GM23338 (cell line): ENCODE data around the gene YPEL4. TPM values are rescaled to one million over a fixed set of nuclear protein-coding genes. Genes with fewer than 3 reads are reported as not detected.

Source experiments
- ATAC-seq: fragments of 200-7000 bp; cut with Tn5 transposase; 3 replicates; pipeline ENCODE4 v1.9.1; 2020
- DNase-seq: peaks from one replicate; pipeline ENCODE4 v3.0.0-alpha.2; 2015; ENCODE audit warnings: low spot score
- H2AFZ ChIP-seq: fragments of 200-600 bp; sonication (generic); 2 replicates; pipeline ENCODE4 v1.8.0; 2016; ENCODE audit warnings: antibody characterized with exemption, mild to moderate bottlenecking, moderate library complexity
- H3F3A ChIP-seq: fragments of 200-600 bp; sonication (generic); replicated peaks from 2 replicates; pipeline ENCODE4 v1.8.0; 2017; ENCODE audit warnings: antibody characterized with exemption, mixed run types, low read depth
- H3K27ac ChIP-seq: fragments of 200-600 bp; sonication (generic); 2 replicates; pipeline ENCODE4 v1.6.1; 2016; ENCODE audit warnings: low read depth
- H3K27me3 ChIP-seq: fragments of 200-600 bp; sonication (generic); 2 replicates; pipeline ENCODE4 v1.8.0; 2016; ENCODE audit warnings: mild to moderate bottlenecking, mixed run types, moderate library complexity; ENCODE audit not compliant: insufficient read depth
- H3K36me3 ChIP-seq: fragments of 200-600 bp; sonication (generic); 2 replicates; pipeline ENCODE4 v1.8.0; 2016; ENCODE audit warnings: mild to moderate bottlenecking; ENCODE audit not compliant: insufficient read depth
- H3K4me1 ChIP-seq: fragments of 200-600 bp; sonication (generic); 2 replicates; pipeline ENCODE4 v1.8.0; 2016; ENCODE audit warnings: mild to moderate bottlenecking, moderate library complexity; ENCODE audit not compliant: insufficient read depth
- H3K4me2 ChIP-seq: fragments of 200-600 bp; sonication (generic); 2 replicates; pipeline ENCODE4 v1.7.1; 2017; ENCODE audit warnings: mixed run types
- H3K4me3 ChIP-seq: fragments of 200-600 bp; sonication (generic); 2 replicates; pipeline ENCODE4 v1.6.1; 2016; ENCODE audit warnings: mixed run types
- H3K79me2 ChIP-seq: fragments of 200-600 bp; sonication (generic); replicated peaks from 2 replicates; pipeline ENCODE4 v1.8.0; 2017; ENCODE audit warnings: mild to moderate bottlenecking; ENCODE audit not compliant: insufficient read depth
- H3K9me2 ChIP-seq: fragments of 200-600 bp; sonication (generic); 2 replicates; pipeline ENCODE4 v1.8.0; 2017; ENCODE audit not compliant: insufficient read depth
- H4K20me1 ChIP-seq: fragments of 200-600 bp; sonication (generic); replicated peaks from 2 replicates; pipeline ENCODE4 v1.8.0; 2017; ENCODE audit warnings: mild to moderate bottlenecking; ENCODE audit not compliant: insufficient read depth
- H3K27ac Mint-ChIP-seq: 2 replicates; pipeline ENCODE4 v1.8.0; 2020; ENCODE audit warnings: inconsistent platforms, mild to moderate bottlenecking, moderate library complexity, mixed read lengths
- H3K27me3 Mint-ChIP-seq: 3 replicates; pipeline ENCODE4 v1.8.0; 2022; ENCODE audit warnings: low read depth, mild to moderate bottlenecking, moderate library complexity, mixed read lengths, inconsistent platforms; ENCODE audit not compliant: insufficient read depth, poor library complexity
- H3K36me3 Mint-ChIP-seq: 3 replicates; pipeline ENCODE4 v1.8.0; 2021; ENCODE audit warnings: low read depth, mild to moderate bottlenecking, inconsistent platforms, moderate library complexity, mixed read lengths
- H3K4me1 Mint-ChIP-seq: 3 replicates; pipeline ENCODE4 v1.8.0; 2020; ENCODE audit warnings: mild to moderate bottlenecking, inconsistent platforms, mixed read lengths
- H3K4me3 Mint-ChIP-seq: 3 replicates; pipeline ENCODE4 v1.8.0; 2021; ENCODE audit warnings: moderate library complexity, mild to moderate bottlenecking, inconsistent platforms, mixed read lengths
- H3K9me3 Mint-ChIP-seq: 3 replicates; pipeline ENCODE4 v1.8.0; 2020; ENCODE audit warnings: moderate library complexity, mild to moderate bottlenecking, inconsistent platforms, mixed read lengths
- CREB1 ChIP-seq: fragments of 250-450 bp; sonication (Bioruptor Pico); IDR thresholded peaks from 2 replicates; pipeline ENCODE4 v1.5.0; 2020; ENCODE audit warnings: low read depth, mild to moderate bottlenecking, moderate library complexity
- EZH2 ChIP-seq: fragments of 200-600 bp; sonication (generic); IDR thresholded peaks from one replicate; pipeline ENCODE4 v1.8.0; 2017; ENCODE audit warnings: antibody characterized with exemption, mild to moderate bottlenecking, low read depth; ENCODE audit not compliant: unreplicated experiment
- EZH2phosphoT487 ChIP-seq: fragments of 200-600 bp; sonication (generic); IDR thresholded peaks from one replicate; pipeline ENCODE4 v1.8.1; 2018; ENCODE audit warnings: antibody characterized with exemption; ENCODE audit not compliant: unreplicated experiment
- JUNB ChIP-seq: IDR thresholded peaks from one replicate; pipeline ENCODE4 v1.6.1; 2016; ENCODE audit warnings: antibody characterized with exemption; ENCODE audit not compliant: unreplicated experiment
- NANOG ChIP-seq: IDR thresholded peaks from 2 replicates; pipeline ENCODE4 v1.6.1; 2016; ENCODE audit warnings: antibody characterized with exemption, borderline replicate concordance
- POLR2AphosphoS5 ChIP-seq: IDR thresholded peaks from 2 replicates; pipeline ENCODE4 v1.6.1; 2016; ENCODE audit warnings: antibody characterized with exemption, low read depth
- REST ChIP-seq: IDR thresholded peaks from one replicate; pipeline ENCODE4 v1.6.1; 2018; ENCODE audit warnings: antibody characterized with exemption; ENCODE audit not compliant: unreplicated experiment
- STAT1 ChIP-seq: IDR thresholded peaks from one replicate; pipeline ENCODE4 v1.6.1; 2016; ENCODE audit warnings: antibody characterized with exemption; ENCODE audit not compliant: unreplicated experiment
- polyA plus RNA-seq: library from polyadenylated mRNA; unstranded; fragments of >200 nt; fragmentation: Nextera tagmentation; extraction: Ambion mirVana; gene quantifications from 2 replicates; pipeline ENCODE4 v1.2.1, GENCODE V29; 2016
- total RNA-seq: library from RNA; depleted of rRNA; stranded (reverse); fragments of >200 nt; shearing (Covaris generic); gene quantifications from 2 replicates; pipeline ENCODE4 v1.2.3, GENCODE V29; 2014
- TF ChIP-seq, protein P1 (sequence below), 2 experiments: fragments of 200-600 bp in 1 of 2; sonication (generic) in 1 of 2; conservative IDR thresholded peaks; 2 replicates each; pipeline versions ENCODE4 v1.5.1 to v1.6.1; 2016 to 2017; ENCODE audit warnings: antibody characterized with exemption in 2 of 2, low read depth in 2 of 2, mild to moderate bottlenecking in 2 of 2, moderate library complexity in 1 of 2
- TF ChIP-seq, protein P2 (sequence below): IDR thresholded peaks from 2 replicates; pipeline ENCODE4 v1.6.1; 2016; ENCODE audit warnings: antibody characterized with exemption

The YPEL4 gene
- total and polyA plus RNA-seq, 2 experiments from 2014 or later, result 1.1 TPM; not detected in 1

DNA sequence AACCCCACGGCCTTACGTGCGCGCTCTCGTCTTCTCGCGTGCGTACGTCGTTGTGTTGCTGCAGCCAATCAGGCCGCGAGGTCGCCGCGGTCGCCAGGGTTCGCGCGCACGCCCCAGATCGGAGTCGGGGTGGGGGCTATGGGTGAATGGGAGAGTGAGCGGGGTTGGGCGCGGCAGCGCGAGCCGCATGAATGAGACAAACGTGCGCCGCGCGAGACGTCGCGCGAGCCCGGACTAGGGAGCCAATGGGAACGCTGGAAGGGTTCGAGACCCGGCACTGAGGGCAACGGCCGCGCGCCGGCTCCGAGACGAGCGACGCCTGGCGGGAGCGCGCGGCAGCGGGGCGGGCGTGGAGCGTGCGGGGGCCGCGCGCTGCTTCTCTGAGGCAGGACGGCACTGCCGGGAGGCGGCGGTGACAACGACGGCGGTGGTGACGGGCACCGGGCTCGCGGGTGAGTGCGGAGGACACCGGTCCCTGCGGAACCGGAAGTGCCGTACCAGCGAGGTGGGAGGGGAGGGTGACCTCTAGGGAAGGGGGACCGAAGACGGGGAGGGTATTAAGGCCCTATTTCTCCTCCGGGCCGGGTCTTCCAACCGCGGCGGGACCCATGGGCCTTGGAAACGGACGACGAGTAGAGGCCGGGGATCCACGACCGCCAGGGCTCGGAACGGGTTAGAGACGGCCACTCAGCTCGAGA lies 18.2 kb upstream of the YPEL4 start, which contains the start of gene ZDHHC5:
Gene ZDHHC5, plus strand, starts transcription at position 379 of the 698 bp plus-strand sequence. CDS start 4,977 bp downstream, outside the sequence.
- H3K4me1 Mint-ChIP-seq, result peaks cover 15% of the 10 kb centered on the region
- H3K4me2 ChIP-seq, result peak within 1 kb of the TSS; percentile 88
- H3K9me3 Mint-ChIP-seq, result peaks cover 2% of the 10 kb centered on the region; the same call in 2 of the 3 replicates
- peak within 1 kb of the TSS; percentile 100 for H3K27ac Mint-ChIP-seq
- H3K27me3 ChIP-seq, result no peaks in the 10 kb centered on the region
- H3K36me3 Mint-ChIP-seq, result peaks cover 18% of the 10 kb centered on the region
- H3K4me3 ChIP-seq, result peak within 1 kb of the TSS; percentile 87
- peaks cover 7% of the 10 kb centered on the region; the same call in 1 of the 2 replicates for H4K20me1 ChIP-seq
- ATAC-seq, result peak; percentile 87
- DNase-seq, result peak; percentile 99
- peaks cover 10% of the 10 kb centered on the region; the same call in 1 of the 2 replicates for H3K36me3 ChIP-seq
- H3K79me2 ChIP-seq, result peaks cover 46% of the 10 kb centered on the region
- H2AFZ ChIP-seq, result peak within 1 kb of the TSS; percentile 53
- TF ChIP-seq POLR2AphosphoS5, result peak; percentile 58; the same call in 1 of the 2 replicates
- TF ChIP-seq, protein P1, sequence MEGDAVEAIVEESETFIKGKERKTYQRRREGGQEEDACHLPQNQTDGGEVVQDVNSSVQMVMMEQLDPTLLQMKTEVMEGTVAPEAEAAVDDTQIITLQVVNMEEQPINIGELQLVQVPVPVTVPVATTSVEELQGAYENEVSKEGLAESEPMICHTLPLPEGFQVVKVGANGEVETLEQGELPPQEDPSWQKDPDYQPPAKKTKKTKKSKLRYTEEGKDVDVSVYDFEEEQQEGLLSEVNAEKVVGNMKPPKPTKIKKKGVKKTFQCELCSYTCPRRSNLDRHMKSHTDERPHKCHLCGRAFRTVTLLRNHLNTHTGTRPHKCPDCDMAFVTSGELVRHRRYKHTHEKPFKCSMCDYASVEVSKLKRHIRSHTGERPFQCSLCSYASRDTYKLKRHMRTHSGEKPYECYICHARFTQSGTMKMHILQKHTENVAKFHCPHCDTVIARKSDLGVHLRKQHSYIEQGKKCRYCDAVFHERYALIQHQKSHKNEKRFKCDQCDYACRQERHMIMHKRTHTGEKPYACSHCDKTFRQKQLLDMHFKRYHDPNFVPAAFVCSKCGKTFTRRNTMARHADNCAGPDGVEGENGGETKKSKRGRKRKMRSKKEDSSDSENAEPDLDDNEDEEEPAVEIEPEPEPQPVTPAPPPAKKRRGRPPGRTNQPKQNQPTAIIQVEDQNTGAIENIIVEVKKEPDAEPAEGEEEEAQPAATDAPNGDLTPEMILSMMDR (conservative IDR thresholded peaks at IDR 0.05; ENCODE audit: low read depth in 2 of 2), result peak in 1 of 2 experiments; percentile 10; a peak in 2 of 4 replicates
- TF ChIP-seq EZH2phosphoT487, result no peak
- no peak for TF ChIP-seq REST
- TF ChIP-seq CREB1, result 0 out of 2 replicates have a peak, but pooled peaks have one; percentile 7
- peak within 1 kb of the TSS; percentile 97 for H3K4me3 Mint-ChIP-seq
- peaks cover 5% of the 10 kb centered on the region; the same call in 1 of the 2 replicates for H3K4me1 ChIP-seq
- H3K9me2 ChIP-seq, result no peaks in the 10 kb centered on the region
- H3K27ac ChIP-seq, result peak within 1 kb of the TSS; percentile 88
- peaks cover 18% of the 10 kb centered on the region for H3K27me3 Mint-ChIP-seq
- peaks cover 6% of the 10 kb centered on the region for H3F3A ChIP-seq

GRCh38 chr11:57667117-57667735 lies 17.5 kb upstream of the YPEL4 start:
- Histone ChIP-seq H3K27ac (peak overlapping the region; percentile 88), H4K20me1 (peaks cover 7% of the 10 kb centered on the region; the same call in 1 of the 2 replicates), H3K79me2 (peaks cover 40% of the 10 kb centered on the region), H2AFZ (peak overlapping the region; percentile 53), H3K4me1 (peaks cover 5% of the 10 kb centered on the region; the same call in 1 of the 2 replicates), H3K27me3 (no peaks in the 10 kb centered on the region), H3K9me2 (no peaks in the 10 kb centered on the region), H3F3A (peaks cover 6% of the 10 kb centered on the region), H3K4me2 (peak overlapping the region; percentile 80), H3K4me3 (peak overlapping the region; percentile 87), H3K36me3 (peaks cover 4% of the 10 kb centered on the region; the same call in 1 of the 2 replicates)
- H3K4me3 Mint-ChIP-seq, result peak overlapping the region; percentile 97
- peaks cover 18% of the 10 kb centered on the region for H3K27me3 Mint-ChIP-seq
- peak overlapping the region; percentile 100 for H3K27ac Mint-ChIP-seq
- H3K4me1 Mint-ChIP-seq, result peaks cover 12% of the 10 kb centered on the region
- peak; percentile 76 for ATAC-seq
- peak; percentile 99 for DNase-seq
- peaks cover 14% of the 10 kb centered on the region for H3K36me3 Mint-ChIP-seq
- H3K9me3 Mint-ChIP-seq, result peaks cover 2% of the 10 kb centered on the region; the same call in 2 of the 3 replicates
- TF ChIP-seq NANOG, result no peak
- no peak for TF ChIP-seq JUNB
- no peak for TF ChIP-seq STAT1
- no peak for TF ChIP-seq EZH2phosphoT487
- TF ChIP-seq, protein P2, sequence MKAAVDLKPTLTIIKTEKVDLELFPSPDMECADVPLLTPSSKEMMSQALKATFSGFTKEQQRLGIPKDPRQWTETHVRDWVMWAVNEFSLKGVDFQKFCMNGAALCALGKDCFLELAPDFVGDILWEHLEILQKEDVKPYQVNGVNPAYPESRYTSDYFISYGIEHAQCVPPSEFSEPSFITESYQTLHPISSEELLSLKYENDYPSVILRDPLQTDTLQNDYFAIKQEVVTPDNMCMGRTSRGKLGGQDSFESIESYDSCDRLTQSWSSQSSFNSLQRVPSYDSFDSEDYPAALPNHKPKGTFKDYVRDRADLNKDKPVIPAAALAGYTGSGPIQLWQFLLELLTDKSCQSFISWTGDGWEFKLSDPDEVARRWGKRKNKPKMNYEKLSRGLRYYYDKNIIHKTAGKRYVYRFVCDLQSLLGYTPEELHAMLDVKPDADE, result peak; percentile 51; the same call in 1 of the 2 replicates
- TF ChIP-seq, protein P1 (conservative IDR thresholded peaks at IDR 0.05; ENCODE audit: low read depth in 2 of 2), result no peak
- TF ChIP-seq EZH2, result no peak
- no peak; the same call in 1 of the 2 replicates for TF ChIP-seq CREB1
